Muscle of leg (tissue), 11 donors: ENCODE results near the gene HLA-DMA. TPM values are rescaled to one million over a fixed set of nuclear protein-coding genes. Genes with fewer than 3 reads are reported as not detected.

Source experiments
- DNase-seq: peaks from one replicate; pipeline ENCODE4 v3.0.0; 2013
- H3K27ac ChIP-seq: one replicate; pipeline ENCODE4 v1.5.1; 2013; ENCODE audit warnings: mild to moderate bottlenecking, low read length, control low read depth
- H3K27me3 ChIP-seq: one replicate; pipeline ENCODE4 v1.6.1; 2013; ENCODE audit warnings: low read length; ENCODE audit not compliant: control insufficient read depth, insufficient read depth
- H3K36me3 ChIP-seq: one replicate; pipeline ENCODE4 v1.6.1; 2013; ENCODE audit warnings: low read length; ENCODE audit not compliant: control insufficient read depth, insufficient read depth
- H3K4me1 ChIP-seq: one replicate; pipeline ENCODE4 v1.6.1; 2013; ENCODE audit warnings: low read length; ENCODE audit not compliant: control insufficient read depth, insufficient read depth
- H3K4me3 ChIP-seq: one replicate; pipeline ENCODE4 v1.5.1; 2013; ENCODE audit warnings: low read length, control low read depth
- H3K9me3 ChIP-seq: replicated peaks from 2 replicates; pipeline ENCODE4 v1.6.1; 2013; ENCODE audit warnings: low read depth, low read length; ENCODE audit not compliant: control insufficient read depth
- WGBS: methylation state at CpG from one replicate; pipeline ENCODE4 v1.1.5; 2013; ENCODE audit warnings: missing lambda C conversion rate; ENCODE audit not compliant: insufficient coverage; 5-methylcytosine and 5-hydroxymethylcytosine counted together
- polyA plus RNA-seq, 8 donors: library from polyadenylated mRNA; unstranded; fragments of 120-200 nt; gene quantifications; one replicate each; pipeline versions ENCODE4 v1.2.1 to v1.2.3, GENCODE V29; 2013; ENCODE audit warnings: inconsistent platforms in 1 of 8, low replicate concordance in 1 of 8; ENCODE audit not compliant: insufficient read length in 8 of 8, insufficient read depth in 1 of 8
- total RNA-seq: library from RNA; stranded (reverse); fragments of 120-200 nt; gene quantifications from one replicate; pipeline ENCODE4 v1.2.4, GENCODE V29; 2013

The HLA-DMA gene
- total and polyA plus RNA-seq, 9 donors = 2.6 to 6.9 (median 4.2) TPM

GRCh38 chr6:32932132-32932868, 20.6 kb downstream of the HLA-DMA start:
- 74% methylated on average over 4 of the region's 7 CpGs for WGBS
- Histone ChIP-seq H3K36me3 (no peaks in the 10 kb centered on the region), H3K4me3 (no peak overlapping the region), H3K9me3 (no peaks in the 10 kb centered on the region), H3K4me1 (no peaks in the 10 kb centered on the region), H3K27me3 (peaks cover 4% of the 10 kb centered on the region), H3K27ac (no peak overlapping the region)
- peak; percentile 32 for DNase-seq

- no CpG with 5 or more reads among the region's 1 CpG for WGBS
- no peak for DNase-seq
- H3K27ac ChIP-seq = no peak overlapping the region
- H3K27me3 ChIP-seq = no peaks in the 10 kb centered on the region
- H3K9me3 ChIP-seq = no peaks in the 10 kb centered on the region
- no peak overlapping the region for H3K4me3 ChIP-seq
- no peaks in the 10 kb centered on the region for H3K4me1 ChIP-seq
- no peaks in the 10 kb centered on the region for H3K36me3 ChIP-seq
Measured at GRCh38 chr6:32931211-32931610, 21.7 kb downstream of the HLA-DMA start.

GRCh38 chr6:32922083-32922482, 30.8 kb downstream of the HLA-DMA start:
- WGBS = no CpG with 5 or more reads among the region's 2 CpGs
- no peak overlapping the region for H3K4me3 ChIP-seq
- H3K9me3 ChIP-seq = no peaks in the 10 kb centered on the region
- H3K4me1 ChIP-seq = no peaks in the 10 kb centered on the region
- no peaks in the 10 kb centered on the region for H3K36me3 ChIP-seq
- H3K27ac ChIP-seq = no peak overlapping the region
- no peak for DNase-seq
- peaks cover 4% of the 10 kb centered on the region for H3K27me3 ChIP-seq

GRCh38 chr6:32920715-32921114, 32.2 kb downstream of the HLA-DMA start:
- no peaks in the 10 kb centered on the region for H3K9me3 ChIP-seq
- no peaks in the 10 kb centered on the region for H3K36me3 ChIP-seq
- H3K27ac ChIP-seq = no peak overlapping the region
- no peak for DNase-seq
- peaks cover 4% of the 10 kb centered on the region for H3K27me3 ChIP-seq
- no peak overlapping the region for H3K4me3 ChIP-seq
- H3K4me1 ChIP-seq = no peaks in the 10 kb centered on the region
- no CpG with 5 or more reads among the region's 2 CpGs for WGBS

GRCh38 chr6:32912951-32913350, 39.9 kb downstream of the HLA-DMA start:
- WGBS = no CpG with 5 or more reads among the region's 1 CpG
- DNase-seq = no peak

GRCh38 chr6:32908897-32909296, 44.0 kb downstream of the HLA-DMA start:
- Histone ChIP-seq H3K9me3 (no peaks in the 10 kb centered on the region), H3K4me1 (no peaks in the 10 kb centered on the region), H3K4me3 (no peak overlapping the region), H3K27ac (no peak overlapping the region), H3K36me3 (no peaks in the 10 kb centered on the region), H3K27me3 (no peaks in the 10 kb centered on the region)
- DNase-seq = no peak
- no CpG with 5 or more reads among the region's 2 CpGs for WGBS

More at GRCh38 chr6:32912951-32913350, 39.9 kb downstream of the HLA-DMA start:
- Histone ChIP-seq H3K36me3 (no peaks in the 10 kb centered on the region), H3K4me3 (no peak overlapping the region), H3K27me3 (peaks cover 2% of the 10 kb centered on the region), H3K27ac (no peak overlapping the region), H3K9me3 (no peaks in the 10 kb centered on the region), H3K4me1 (no peaks in the 10 kb centered on the region)

GRCh38 chr6:32906539-32906938, 46.4 kb downstream of the HLA-DMA start:
- no peaks in the 10 kb centered on the region for H3K36me3 ChIP-seq
- no peaks in the 10 kb centered on the region for H3K27me3 ChIP-seq
- WGBS = no CpG with 5 or more reads among the region's 1 CpG
- no peak overlapping the region for H3K4me3 ChIP-seq
- H3K27ac ChIP-seq = no peak overlapping the region
- DNase-seq = no peak
- no peaks in the 10 kb centered on the region for H3K9me3 ChIP-seq
- H3K4me1 ChIP-seq = no peaks in the 10 kb centered on the region

- no peak for DNase-seq
- peaks cover 6% of the 10 kb centered on the region for H3K36me3 ChIP-seq
- H3K9me3 ChIP-seq = no peaks in the 10 kb centered on the region
- H3K27me3 ChIP-seq = no peaks in the 10 kb centered on the region
- H3K4me1 ChIP-seq = no peaks in the 10 kb centered on the region
- H3K4me3 ChIP-seq = no peak overlapping the region
- no peak overlapping the region for H3K27ac ChIP-seq
- WGBS = no CpG with 5 or more reads among the region's 2 CpGs
Measured at GRCh38 chr6:32905078-32905477, 47.8 kb downstream of the HLA-DMA start.

- Histone ChIP-seq H3K4me1 (no peaks in the 10 kb centered on the region), H3K27me3 (no peaks in the 10 kb centered on the region), H3K9me3 (no peaks in the 10 kb centered on the region), H3K36me3 (peaks cover 6% of the 10 kb centered on the region), H3K4me3 (no peak overlapping the region), H3K27ac (no peak overlapping the region)
- DNase-seq = no peak
Measured at GRCh38 chr6:32903952-32904351, 48.9 kb downstream of the HLA-DMA start.
